ENCODE data around the gene JUND.
A peak's percentile ranks its signal among the peaks of the same experiment; 100 is the strongest.

Gene JUND

DNA sequence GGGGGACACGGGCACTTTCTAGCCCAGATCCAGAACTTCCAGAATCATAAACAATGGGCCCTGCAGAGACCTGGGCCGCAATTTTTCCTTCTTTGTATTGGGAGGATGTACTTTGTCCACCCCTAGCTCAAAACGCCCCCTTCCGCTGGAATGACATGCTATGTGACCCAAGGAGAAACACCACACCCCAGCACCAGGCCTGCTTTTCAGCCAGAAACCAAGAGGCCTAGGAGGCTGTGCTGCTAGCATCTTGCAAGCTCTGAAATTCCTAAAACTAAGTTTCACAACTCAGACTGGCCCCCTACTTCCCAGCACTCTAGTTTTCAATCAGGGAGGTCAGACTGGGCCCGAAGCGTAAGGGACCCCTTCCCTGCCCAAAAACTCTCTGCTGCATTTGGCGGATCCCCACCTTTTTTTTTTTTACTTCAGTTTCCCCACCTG lies 40.9 kb upstream of the JUND start:
- H3K4me3 ChIP-seq (ENCODE audit: low read depth, low read length): peak overlapping the region; percentile 82
- TF ChIP-seq, protein P1, sequence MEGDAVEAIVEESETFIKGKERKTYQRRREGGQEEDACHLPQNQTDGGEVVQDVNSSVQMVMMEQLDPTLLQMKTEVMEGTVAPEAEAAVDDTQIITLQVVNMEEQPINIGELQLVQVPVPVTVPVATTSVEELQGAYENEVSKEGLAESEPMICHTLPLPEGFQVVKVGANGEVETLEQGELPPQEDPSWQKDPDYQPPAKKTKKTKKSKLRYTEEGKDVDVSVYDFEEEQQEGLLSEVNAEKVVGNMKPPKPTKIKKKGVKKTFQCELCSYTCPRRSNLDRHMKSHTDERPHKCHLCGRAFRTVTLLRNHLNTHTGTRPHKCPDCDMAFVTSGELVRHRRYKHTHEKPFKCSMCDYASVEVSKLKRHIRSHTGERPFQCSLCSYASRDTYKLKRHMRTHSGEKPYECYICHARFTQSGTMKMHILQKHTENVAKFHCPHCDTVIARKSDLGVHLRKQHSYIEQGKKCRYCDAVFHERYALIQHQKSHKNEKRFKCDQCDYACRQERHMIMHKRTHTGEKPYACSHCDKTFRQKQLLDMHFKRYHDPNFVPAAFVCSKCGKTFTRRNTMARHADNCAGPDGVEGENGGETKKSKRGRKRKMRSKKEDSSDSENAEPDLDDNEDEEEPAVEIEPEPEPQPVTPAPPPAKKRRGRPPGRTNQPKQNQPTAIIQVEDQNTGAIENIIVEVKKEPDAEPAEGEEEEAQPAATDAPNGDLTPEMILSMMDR (IDR thresholded peaks at IDR 0.05; ENCODE audit: insufficient read depth, low read depth, low read length, missing control alignments): peak; percentile 19
- DNase-seq (ENCODE audit: low read depth): peak; percentile 79

DNA sequence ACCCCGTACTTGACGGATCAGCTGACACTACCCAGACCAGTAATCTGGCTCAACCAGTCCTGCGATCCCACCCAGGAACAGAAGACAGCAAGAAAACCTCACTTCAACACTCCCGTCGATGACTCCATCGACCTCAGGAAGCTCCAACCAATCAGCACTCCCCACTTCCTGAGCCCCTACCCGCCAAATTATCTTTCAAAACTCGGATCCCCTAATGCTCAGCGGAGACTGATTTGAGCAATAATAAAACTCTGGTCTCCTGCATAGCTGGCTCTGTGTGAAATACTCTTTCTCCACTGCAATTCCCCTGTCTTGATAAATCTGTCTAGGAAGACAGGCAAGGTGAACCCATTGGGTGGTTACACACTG lies 40.3 kb upstream of the JUND start:
- TF ChIP-seq, protein P1 (IDR thresholded peaks at IDR 0.05; ENCODE audit: insufficient read depth, low read depth, low read length, missing control alignments): no peak
- H3K4me3 ChIP-seq (ENCODE audit: low read depth, low read length): peak overlapping the region; percentile 82
- peak; percentile 68 for DNase-seq (ENCODE audit: low read depth)

DNA sequence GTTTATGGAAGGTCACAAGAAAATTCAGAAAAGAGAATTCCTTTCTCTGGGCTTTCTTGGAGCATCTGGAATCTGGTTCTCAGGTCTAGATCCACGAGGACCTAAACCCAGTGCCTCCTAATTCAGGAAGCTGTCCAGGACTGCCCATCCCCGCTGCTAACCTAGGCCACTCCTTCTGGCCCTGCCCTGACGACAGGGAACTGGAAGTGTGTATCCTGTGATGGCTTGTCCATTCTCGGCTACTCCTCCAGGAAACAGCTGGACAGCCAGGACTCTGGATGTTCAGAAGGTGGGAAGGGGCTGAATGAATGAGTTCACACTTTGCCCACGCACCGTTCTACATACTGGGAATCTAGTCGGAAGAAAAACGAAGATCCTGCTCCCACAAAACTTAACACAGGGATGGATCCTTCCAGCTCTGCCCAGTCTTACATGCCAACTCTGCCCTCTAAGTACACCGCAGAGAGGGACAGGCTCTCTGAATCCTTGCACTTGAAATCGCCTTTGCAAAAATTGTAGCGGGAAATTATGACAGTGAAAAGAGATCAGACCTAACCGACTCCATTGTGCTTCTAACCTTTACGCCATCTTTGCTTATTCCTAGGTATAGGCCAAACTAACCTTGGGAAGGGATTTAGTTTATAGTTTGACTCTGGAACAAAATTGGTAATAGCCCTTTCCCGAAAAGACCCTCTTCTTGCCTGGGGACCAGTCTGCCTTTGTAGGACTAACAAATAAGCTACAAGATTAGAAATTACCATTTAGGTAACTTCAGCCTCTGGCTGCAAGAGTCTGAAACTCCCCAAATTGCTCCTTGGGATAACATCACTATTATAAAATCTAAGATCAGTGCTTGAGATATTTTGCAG lies 39.7 kb upstream of the JUND start:
- TF ChIP-seq, protein P1 (IDR thresholded peaks at IDR 0.05; ENCODE audit: insufficient read depth, low read depth, low read length, missing control alignments): no peak
- no peak for DNase-seq (ENCODE audit: low read depth)

DNA sequence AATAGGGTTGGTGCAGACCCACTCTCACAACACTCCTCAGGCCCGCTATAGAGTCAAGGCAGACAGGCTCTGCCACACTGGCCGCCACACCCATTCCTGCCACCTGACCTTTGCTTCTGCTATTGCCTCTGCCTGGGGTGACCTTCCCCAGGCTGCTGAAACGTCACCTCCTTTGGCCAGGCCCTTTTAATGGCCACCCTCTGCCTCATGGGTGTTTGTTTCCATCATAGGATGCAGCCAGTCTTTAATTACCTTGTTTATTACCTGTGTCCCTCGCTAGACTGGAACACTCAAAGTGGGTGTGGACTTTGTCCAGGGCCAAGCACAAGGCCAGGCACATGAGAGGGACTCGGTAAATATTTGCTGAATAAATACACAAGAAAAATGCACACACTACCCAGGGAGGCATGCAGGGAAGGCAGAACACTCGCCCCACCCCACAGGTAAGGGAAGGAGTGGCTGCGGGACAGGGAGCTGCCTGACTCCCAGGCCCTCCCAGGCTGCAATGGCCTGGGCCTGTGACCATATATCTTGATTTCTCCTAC lies 38.2 kb upstream of the JUND start:
- DNase-seq (ENCODE audit: low read depth): no peak

More for the DNA sequence above, 39.7 kb upstream of the JUND start:
- H3K4me3 ChIP-seq (ENCODE audit: low read depth, low read length): peak overlapping the region; percentile 82

DNA sequence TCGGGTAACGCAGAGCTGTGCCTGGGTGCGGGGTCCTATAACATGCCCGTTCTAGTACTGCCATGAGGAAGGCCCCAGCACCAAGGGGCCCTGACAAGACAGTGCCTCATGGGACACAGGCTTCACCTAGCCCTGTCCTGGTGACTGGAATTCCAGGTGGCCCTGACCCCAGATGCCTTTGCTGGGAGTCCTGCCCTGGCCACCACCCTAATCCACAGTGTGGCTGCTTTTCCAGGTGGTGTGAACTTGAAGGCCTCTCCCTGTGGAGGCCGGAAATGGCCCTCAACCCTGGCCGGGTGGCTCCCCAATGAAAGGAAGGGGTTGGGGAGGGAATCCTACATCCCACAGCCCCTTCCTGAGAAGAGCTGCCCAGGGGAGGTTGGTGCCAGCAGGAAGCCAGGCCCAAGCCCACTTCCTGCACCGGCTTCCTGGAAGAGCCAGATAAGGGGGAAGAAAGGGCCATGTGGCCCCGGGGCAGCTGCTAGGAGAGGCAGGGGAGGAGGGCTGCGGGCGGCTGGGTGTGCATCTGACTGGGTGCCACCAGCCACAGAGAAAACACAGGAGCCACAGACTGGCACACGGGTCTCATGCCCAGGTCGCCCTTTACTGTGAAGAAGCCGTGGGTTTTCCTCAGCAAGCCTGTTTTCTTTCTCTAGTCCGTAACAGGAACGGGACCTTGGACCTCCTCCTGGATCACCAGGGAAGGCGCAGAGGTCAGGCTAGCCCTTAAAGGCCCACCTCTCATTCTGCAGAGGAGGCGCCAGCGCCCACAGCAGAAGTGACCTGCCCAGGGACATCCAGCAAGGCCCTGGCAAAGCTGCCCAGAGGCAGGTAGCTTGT lies 36.8 kb upstream of the JUND start:
- TF ChIP-seq, protein P1 (IDR thresholded peaks at IDR 0.05; ENCODE audit: insufficient read depth, low read depth, low read length, missing control alignments): no peak
- no peak overlapping the region for H3K4me3 ChIP-seq (ENCODE audit: low read depth, low read length)
- DNase-seq (ENCODE audit: low read depth): no peak

More for the DNA sequence above, 38.2 kb upstream of the JUND start:
- TF ChIP-seq, protein P1 (IDR thresholded peaks at IDR 0.05; ENCODE audit: insufficient read depth, low read depth, low read length, missing control alignments): no peak
- no peak overlapping the region for H3K4me3 ChIP-seq (ENCODE audit: low read depth, low read length)

DNA sequence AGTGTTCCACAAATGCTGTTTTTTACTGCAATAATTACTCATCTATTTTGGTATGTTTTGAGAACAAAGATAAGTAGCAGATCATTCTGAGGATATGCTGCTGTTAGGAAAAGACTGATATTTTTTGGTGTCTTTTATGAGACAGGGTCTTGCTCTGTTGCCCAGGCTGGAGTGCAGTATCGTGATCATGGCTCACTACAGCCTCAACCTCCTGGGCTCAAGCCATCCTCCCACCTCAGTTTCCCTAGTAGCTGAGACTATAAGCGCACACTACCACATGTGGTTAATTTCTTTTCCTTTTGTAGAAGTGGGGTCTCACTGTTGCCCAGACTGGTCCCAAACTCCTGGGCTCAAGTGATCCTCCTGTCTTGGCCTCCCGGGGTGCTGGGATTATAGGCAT lies 32.0 kb upstream of the JUND start:
- no peak overlapping the region for H3K4me3 ChIP-seq (ENCODE audit: low read depth, low read length)
- DNase-seq (ENCODE audit: low read depth): no peak
- TF ChIP-seq, protein P1 (IDR thresholded peaks at IDR 0.05; ENCODE audit: insufficient read depth, low read depth, low read length, missing control alignments): no peak

Data from GM12865 (cell line).